CD14-positive monocyte (primary cell): ENCODE measurements around the gene SLCO3A1. TPM values are rescaled to one million over a fixed set of nuclear protein-coding genes. Genes with fewer than 3 reads are reported as not detected.
"Not testable (repeated sequence)": the region's sequence is repeated elsewhere in the genome, so short reads cannot be mapped to it uniquely, and the experiment has no call there.

Experiments used
- DNase-seq, 3 donors: peaks; one replicate each; pipeline ENCODE4 v3.0.0-alpha.2; 2011 to 2022
- H2AFZ ChIP-seq: 2 replicates; pipeline ENCODE4 v1.6.0; 2012; ENCODE audit warnings: mild to moderate bottlenecking, low read depth, low read length, inconsistent platforms; ENCODE audit not compliant: insufficient read depth, poor library complexity, severe bottlenecking
- H3K27ac ChIP-seq, 2 donors: 1 replicate in 1 of 2; 2 replicates in 1 of 2; pipeline ENCODE4 v1.5.1; 2012 to 2013; ENCODE audit warnings: low read length in 2 of 2, control low read depth in 1 of 2, inconsistent platforms in 1 of 2, low read depth in 1 of 2, mild to moderate bottlenecking in 1 of 2
- H3K27me3 ChIP-seq, 2 donors: one replicate each; pipeline versions ENCODE4 v1.6.0 to v1.6.1; 2011 to 2013; ENCODE audit warnings: low read length in 2 of 2; ENCODE audit not compliant: control insufficient read depth in 2 of 2, insufficient read depth in 2 of 2
- H3K36me3 ChIP-seq, 2 donors: replicated peaks in 1 of 2; 1 replicate in 1 of 2; 2 replicates in 1 of 2; pipeline versions ENCODE4 v1.5.1 to v1.6.1; 2012 to 2013; ENCODE audit warnings: low read length in 2 of 2, control low read depth in 1 of 2, inconsistent platforms in 1 of 2, mild to moderate bottlenecking in 1 of 2; ENCODE audit not compliant: insufficient read depth in 2 of 2, control insufficient read depth in 1 of 2
- H3K4me1 ChIP-seq, 2 donors: 1 replicate in 1 of 2; 2 replicates in 1 of 2; pipeline versions ENCODE4 v1.5.1 to v1.6.1; 2012 to 2013; ENCODE audit warnings: low read length in 2 of 2, control low read depth in 1 of 2, inconsistent platforms in 1 of 2, mild to moderate bottlenecking in 1 of 2, moderate library complexity in 1 of 2; ENCODE audit not compliant: insufficient read depth in 2 of 2, control insufficient read depth in 1 of 2
- H3K4me2 ChIP-seq: replicated peaks from 2 replicates; pipeline ENCODE3; 2012; ENCODE audit warnings: low read length, moderate library complexity, mild to moderate bottlenecking; ENCODE audit not compliant: poor library complexity, severe bottlenecking; ENCODE audit errors: extremely low read depth
- H3K4me3 ChIP-seq, 3 experiments: fragments of 200-600 bp in 1 of 3; sonication (generic) in 1 of 3; replicated peaks in 1 of 3; 1 replicate in 2 of 3; 2 replicates in 1 of 3; pipeline ENCODE4 v1.5.1; 2011 to 2013; ENCODE audit warnings: low read length in 3 of 3, mild to moderate bottlenecking in 3 of 3, control low read depth in 2 of 3, low read depth in 2 of 3, inconsistent platforms in 1 of 3, moderate library complexity in 1 of 3
- H3K79me2 ChIP-seq: 2 replicates; pipeline ENCODE4 v1.6.0; 2012; ENCODE audit warnings: mild to moderate bottlenecking, control low read depth, inconsistent platforms, low read length, moderate library complexity; ENCODE audit not compliant: insufficient read depth
- H3K9ac ChIP-seq: 2 replicates; pipeline ENCODE4 v1.6.0; 2017; ENCODE audit warnings: low read length, mild to moderate bottlenecking; ENCODE audit not compliant: insufficient read depth, poor library complexity, severe bottlenecking
- H3K9me3 ChIP-seq, 2 donors: replicated peaks in 1 of 2; 1 replicate in 1 of 2; 2 replicates in 1 of 2; pipeline versions ENCODE4 v1.5.1 to v1.6.1; 2012 to 2013; ENCODE audit warnings: low read length in 2 of 2, control low read depth in 1 of 2; ENCODE audit not compliant: control insufficient read depth in 1 of 2, insufficient read depth in 1 of 2
- H4K20me1 ChIP-seq: 2 replicates; pipeline ENCODE4 v1.6.0; 2012; ENCODE audit warnings: mild to moderate bottlenecking, low read length, control low read depth, moderate library complexity; ENCODE audit not compliant: insufficient read depth
- H3K27ac Mint-ChIP-seq, 7 donors: one replicate each; pipeline ENCODE4 v1.8.0; 2020; ENCODE audit warnings: mild to moderate bottlenecking in 7 of 7, mixed read lengths in 7 of 7, moderate library complexity in 6 of 7, inconsistent platforms in 2 of 7
- H3K27me3 Mint-ChIP-seq, 3 donors: one replicate each; pipeline ENCODE4 v1.8.0; 2021 to 2022; ENCODE audit warnings: low read depth in 3 of 3, mild to moderate bottlenecking in 3 of 3, mixed read lengths in 3 of 3, moderate library complexity in 3 of 3, inconsistent platforms in 1 of 3
- H3K36me3 Mint-ChIP-seq, 2 donors: one replicate each; pipeline ENCODE4 v1.8.0; 2020; ENCODE audit warnings: mixed read lengths in 2 of 2, inconsistent platforms in 1 of 2, mild to moderate bottlenecking in 1 of 2
- H3K4me1 Mint-ChIP-seq: one replicate; pipeline ENCODE4 v1.8.0; 2020; ENCODE audit warnings: mild to moderate bottlenecking, mixed read lengths
- H3K4me3 Mint-ChIP-seq, 2 donors: one replicate each; pipeline ENCODE4 v1.8.0; 2020; ENCODE audit warnings: mild to moderate bottlenecking in 2 of 2, mixed read lengths in 2 of 2, moderate library complexity in 1 of 2
- H3K9me3 Mint-ChIP-seq, 7 donors: one replicate each; pipeline ENCODE4 v1.8.0; 2020 to 2022; ENCODE audit warnings: mixed read lengths in 7 of 7, mild to moderate bottlenecking in 6 of 7, moderate library complexity in 6 of 7, inconsistent platforms in 2 of 7
- WGBS: methylation state at CpG from one replicate; pipeline ENCODE4 v1.1.5; 2013; ENCODE audit warnings: missing lambda C conversion rate; ENCODE audit not compliant: insufficient coverage; 5-methylcytosine and 5-hydroxymethylcytosine counted together
- intact Hi-C, 2 donors: fragments of 100-400 bp; cut with micrococcal nuclease; formaldehyde crosslinking; loops; one replicate each; pipeline versions ENCODE4 v1.15.0 to v1.15.1; 2023
- polyA plus RNA-seq, 3 donors: library from polyadenylated mRNA; depleted of rRNA in 1 of 3; unstranded in 2 of 3; stranded (reverse) in 1 of 3; fragments of 300-500 nt in 2 of 3; fragments of >200 nt in 1 of 3; fragmentation: Illumina TruSeq in 2 of 3; gene quantifications; 1 replicate in 2 of 3; 2 replicates in 1 of 3; pipeline ENCODE4 v1.2.3, GENCODE V29; 2012 to 2021
- TF ChIP-seq, protein P1 (sequence below): fragments of 200-600 bp; IDR thresholded peaks from one replicate; pipeline ENCODE4 v1.8.0; 2022; ENCODE audit warnings: antibody characterized with exemption, mild to moderate bottlenecking

Gene SLCO3A1
- polyA plus RNA-seq, 3 donors, result 53.7 to 76.2 (median 62.8) TPM

DNA sequence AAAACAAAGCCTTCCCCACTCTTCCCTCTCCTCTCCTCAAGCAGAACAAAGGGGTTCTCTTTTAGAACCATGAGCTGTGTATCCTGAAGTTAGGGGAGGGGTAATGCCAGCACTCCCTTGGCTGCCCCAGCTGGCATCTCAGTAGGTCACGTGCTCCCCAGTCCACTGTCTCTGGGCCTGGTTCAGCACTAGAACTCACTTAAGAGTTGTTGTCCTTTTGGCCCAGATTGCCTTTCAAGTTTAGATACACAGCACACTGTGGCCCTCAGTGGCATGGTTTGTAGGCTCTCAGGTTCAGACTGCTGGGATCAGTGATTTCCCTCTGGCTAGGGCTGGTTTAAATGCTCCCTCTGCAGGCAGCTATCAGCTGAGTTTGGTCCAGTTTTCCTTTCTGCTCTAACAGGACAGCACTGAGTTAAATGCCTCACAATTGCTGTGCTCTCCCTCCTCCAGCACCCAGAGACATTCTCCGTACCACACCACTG, 351.8 kb downstream of the SLCO3A1 start:
- WGBS, result 100% methylated on average over 1 of the region's 2 CpGs
- Histone ChIP-seq H3K36me3 (no peaks in the 10 kb centered on the region), H3K4me3 (no peak overlapping the region), H3K79me2 (no peaks in the 10 kb centered on the region), H3K9ac (no peak overlapping the region), H2AFZ (no peak overlapping the region), H3K27me3 (no peaks in the 10 kb centered on the region), H3K4me2 (no peak overlapping the region), H3K27ac (no peak overlapping the region), H3K4me1 (no peaks in the 10 kb centered on the region), H3K9me3 (peaks cover 0 to 9% of the 10 kb centered on the region in 2 donors), H4K20me1 (no peaks in the 10 kb centered on the region)
- intact Hi-C loops, result no loop called here
- Mint-ChIP-seq H3K27ac (no peak overlapping the region), H3K4me1 (no peaks in the 10 kb centered on the region), H3K9me3 (peaks cover 2 to 23% (median 12%) of the 10 kb centered on the region in 7 donors), H3K27me3 (peaks cover 0 to 7% (median 1%) of the 10 kb centered on the region in 3 donors), H3K36me3 (no peaks in the 10 kb centered on the region), H3K4me3 (no peak overlapping the region)
- TF ChIP-seq, protein P1, sequence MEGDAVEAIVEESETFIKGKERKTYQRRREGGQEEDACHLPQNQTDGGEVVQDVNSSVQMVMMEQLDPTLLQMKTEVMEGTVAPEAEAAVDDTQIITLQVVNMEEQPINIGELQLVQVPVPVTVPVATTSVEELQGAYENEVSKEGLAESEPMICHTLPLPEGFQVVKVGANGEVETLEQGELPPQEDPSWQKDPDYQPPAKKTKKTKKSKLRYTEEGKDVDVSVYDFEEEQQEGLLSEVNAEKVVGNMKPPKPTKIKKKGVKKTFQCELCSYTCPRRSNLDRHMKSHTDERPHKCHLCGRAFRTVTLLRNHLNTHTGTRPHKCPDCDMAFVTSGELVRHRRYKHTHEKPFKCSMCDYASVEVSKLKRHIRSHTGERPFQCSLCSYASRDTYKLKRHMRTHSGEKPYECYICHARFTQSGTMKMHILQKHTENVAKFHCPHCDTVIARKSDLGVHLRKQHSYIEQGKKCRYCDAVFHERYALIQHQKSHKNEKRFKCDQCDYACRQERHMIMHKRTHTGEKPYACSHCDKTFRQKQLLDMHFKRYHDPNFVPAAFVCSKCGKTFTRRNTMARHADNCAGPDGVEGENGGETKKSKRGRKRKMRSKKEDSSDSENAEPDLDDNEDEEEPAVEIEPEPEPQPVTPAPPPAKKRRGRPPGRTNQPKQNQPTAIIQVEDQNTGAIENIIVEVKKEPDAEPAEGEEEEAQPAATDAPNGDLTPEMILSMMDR, result no peak
- DNase-seq, result no peak

DNA sequence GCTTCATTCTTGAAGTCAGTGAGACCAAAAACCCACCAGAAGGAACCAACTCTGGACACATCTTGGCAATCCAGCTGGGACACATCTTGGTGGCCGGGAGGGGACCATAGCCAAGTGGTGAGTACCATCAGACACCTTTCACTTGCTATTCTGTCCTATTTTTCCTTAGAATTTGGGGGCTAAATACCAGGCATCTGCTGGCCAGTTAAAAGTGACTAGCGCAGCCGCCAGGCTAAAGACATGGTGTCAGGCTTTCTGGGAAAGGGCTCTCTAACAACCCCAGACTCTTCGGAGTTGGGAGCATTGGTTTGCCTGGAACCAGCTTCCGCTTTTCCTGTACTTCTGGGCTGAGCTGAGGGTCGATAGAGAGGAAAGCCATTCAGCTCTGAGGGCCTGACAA, 354.1 kb downstream of the SLCO3A1 start:
- H3K4me2 ChIP-seq, H3K27ac Mint-ChIP-seq, H3K4me1 Mint-ChIP-seq, H3K9ac ChIP-seq, H3K4me3 ChIP-seq, H3K4me1 ChIP-seq, H4K20me1 ChIP-seq, H3K27me3 Mint-ChIP-seq, H3K27me3 ChIP-seq, H3K36me3 ChIP-seq, H3K27ac ChIP-seq, DNase-seq, H2AFZ ChIP-seq, H3K9me3 ChIP-seq, intact Hi-C loops, H3K79me2 ChIP-seq, H3K36me3 Mint-ChIP-seq, H3K4me3 Mint-ChIP-seq: not testable (repeated sequence)
- 96% methylated on average over 5 of the region's 6 CpGs for WGBS
- H3K9me3 Mint-ChIP-seq, result peaks cover 2 to 27% (median 12%) of the 10 kb centered on the region in 7 donors
